C4-2B (cell line): ENCODE measurements around the gene CDC14A.

Experiments
- H3K27ac ChIP-seq: fragments of 450-650 bp; 2 replicates; pipeline ENCODE4 v1.5.1; 2017
- ZFX ChIP-seq: fragments of 450-650 bp; IDR thresholded peaks from 2 replicates; pipeline ENCODE4 v1.6.1; 2017
- TF ChIP-seq, protein P1 (sequence below): fragments of 450-650 bp; conservative IDR thresholded peaks from 2 replicates; pipeline ENCODE4 v1.5.1; 2017; ENCODE audit warnings: mild to moderate bottlenecking

Gene CDC14A, protein sequence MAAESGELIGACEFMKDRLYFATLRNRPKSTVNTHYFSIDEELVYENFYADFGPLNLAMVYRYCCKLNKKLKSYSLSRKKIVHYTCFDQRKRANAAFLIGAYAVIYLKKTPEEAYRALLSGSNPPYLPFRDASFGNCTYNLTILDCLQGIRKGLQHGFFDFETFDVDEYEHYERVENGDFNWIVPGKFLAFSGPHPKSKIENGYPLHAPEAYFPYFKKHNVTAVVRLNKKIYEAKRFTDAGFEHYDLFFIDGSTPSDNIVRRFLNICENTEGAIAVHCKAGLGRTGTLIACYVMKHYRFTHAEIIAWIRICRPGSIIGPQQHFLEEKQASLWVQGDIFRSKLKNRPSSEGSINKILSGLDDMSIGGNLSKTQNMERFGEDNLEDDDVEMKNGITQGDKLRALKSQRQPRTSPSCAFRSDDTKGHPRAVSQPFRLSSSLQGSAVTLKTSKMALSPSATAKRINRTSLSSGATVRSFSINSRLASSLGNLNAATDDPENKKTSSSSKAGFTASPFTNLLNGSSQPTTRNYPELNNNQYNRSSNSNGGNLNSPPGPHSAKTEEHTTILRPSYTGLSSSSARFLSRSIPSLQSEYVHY

DNA sequence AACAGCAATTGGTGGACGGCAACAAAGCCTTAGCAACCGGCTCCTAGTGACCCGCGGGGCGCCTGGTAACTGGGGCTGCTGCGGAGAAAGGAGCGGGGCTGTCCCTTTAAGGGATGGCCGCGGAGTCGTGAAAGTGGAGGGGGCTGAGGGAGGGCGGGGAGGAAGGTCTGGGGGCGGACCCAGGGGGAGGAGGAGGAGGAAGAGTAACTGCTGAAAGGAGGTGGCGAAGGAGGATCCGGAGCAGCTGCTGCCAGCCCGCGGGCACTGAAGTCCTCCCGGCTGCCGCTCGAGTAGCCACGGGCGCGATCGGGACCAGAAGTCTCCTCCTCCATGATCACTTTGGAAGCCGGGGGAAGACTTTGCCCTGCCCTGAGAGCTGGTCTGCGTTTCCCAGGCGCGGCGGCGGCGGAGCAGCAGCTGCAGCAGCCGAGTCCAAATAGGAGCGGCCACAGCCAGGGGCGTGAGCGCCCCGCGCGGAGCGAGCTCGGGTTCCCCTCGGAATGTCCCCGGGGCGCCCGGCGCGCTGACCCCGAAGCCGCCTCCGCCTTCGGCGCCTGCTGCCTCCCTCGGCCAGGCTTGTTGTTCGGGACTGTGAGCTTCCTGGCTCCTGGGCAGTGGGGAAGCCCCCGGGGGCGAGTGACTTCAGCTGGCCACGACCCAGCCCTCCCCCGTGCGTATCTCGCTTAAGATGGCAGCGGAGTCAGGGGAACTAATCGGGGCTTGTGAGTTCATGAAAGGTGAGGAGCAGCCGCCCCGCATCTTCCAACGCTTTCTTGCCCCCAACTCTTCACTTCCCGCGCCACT is at the start of gene CDC14A:
TSS of gene CDC14A (plus strand) at position 240 of the 804 bp plus-strand sequence. CDS start at position 689, 449 bp downstream.
- peak within 1 kb of the TSS; percentile 77 for H3K27ac ChIP-seq
- no peak for TF ChIP-seq ZFX
- TF ChIP-seq, protein P1, sequence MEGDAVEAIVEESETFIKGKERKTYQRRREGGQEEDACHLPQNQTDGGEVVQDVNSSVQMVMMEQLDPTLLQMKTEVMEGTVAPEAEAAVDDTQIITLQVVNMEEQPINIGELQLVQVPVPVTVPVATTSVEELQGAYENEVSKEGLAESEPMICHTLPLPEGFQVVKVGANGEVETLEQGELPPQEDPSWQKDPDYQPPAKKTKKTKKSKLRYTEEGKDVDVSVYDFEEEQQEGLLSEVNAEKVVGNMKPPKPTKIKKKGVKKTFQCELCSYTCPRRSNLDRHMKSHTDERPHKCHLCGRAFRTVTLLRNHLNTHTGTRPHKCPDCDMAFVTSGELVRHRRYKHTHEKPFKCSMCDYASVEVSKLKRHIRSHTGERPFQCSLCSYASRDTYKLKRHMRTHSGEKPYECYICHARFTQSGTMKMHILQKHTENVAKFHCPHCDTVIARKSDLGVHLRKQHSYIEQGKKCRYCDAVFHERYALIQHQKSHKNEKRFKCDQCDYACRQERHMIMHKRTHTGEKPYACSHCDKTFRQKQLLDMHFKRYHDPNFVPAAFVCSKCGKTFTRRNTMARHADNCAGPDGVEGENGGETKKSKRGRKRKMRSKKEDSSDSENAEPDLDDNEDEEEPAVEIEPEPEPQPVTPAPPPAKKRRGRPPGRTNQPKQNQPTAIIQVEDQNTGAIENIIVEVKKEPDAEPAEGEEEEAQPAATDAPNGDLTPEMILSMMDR, result no peak

DNA sequence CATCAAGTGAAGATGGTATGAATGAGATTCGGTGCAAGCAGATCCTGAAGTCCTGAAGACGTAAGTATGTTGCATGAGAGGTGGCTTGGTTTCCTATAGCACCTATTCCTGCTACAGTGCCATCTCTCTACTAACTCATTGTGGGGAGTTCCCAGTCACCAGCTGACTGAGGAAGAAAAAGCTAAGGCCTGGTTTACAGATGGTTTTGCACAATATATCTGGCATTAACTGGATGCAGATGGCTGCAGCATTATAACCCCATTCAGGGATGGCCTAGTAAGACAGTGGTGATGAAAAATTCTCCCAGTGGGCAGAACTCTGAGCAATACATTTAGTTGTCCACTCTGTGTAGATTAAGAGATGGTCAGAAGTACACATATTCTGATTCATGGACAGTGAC is 49.6 kb upstream of the CDC14A start:
- no peak overlapping the region for H3K27ac ChIP-seq
- TF ChIP-seq, protein P1, result no peak
- no peak for TF ChIP-seq ZFX

DNA sequence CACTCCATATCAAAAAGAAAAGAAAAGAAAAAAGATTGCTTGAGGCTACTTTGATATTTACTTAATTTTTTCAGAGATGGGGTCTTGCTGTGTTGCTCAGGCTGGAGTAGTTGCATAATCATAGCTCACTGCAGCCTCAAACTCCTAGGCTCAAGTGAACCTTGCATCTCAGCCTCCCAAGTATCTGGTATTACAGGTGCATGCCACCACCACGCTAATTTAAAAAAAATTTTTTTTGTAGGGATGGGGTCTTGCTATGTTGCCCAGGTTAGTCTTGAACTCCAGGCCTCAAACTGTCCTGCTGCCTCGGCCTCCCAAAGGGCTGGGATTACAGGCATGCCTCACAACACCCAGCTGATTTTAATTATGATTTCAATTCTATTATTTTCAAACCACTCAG is 48.1 kb upstream of the CDC14A start:
- H3K27ac ChIP-seq, result no peak overlapping the region
- TF ChIP-seq, protein P1, result no peak
- TF ChIP-seq ZFX, result no peak

DNA sequence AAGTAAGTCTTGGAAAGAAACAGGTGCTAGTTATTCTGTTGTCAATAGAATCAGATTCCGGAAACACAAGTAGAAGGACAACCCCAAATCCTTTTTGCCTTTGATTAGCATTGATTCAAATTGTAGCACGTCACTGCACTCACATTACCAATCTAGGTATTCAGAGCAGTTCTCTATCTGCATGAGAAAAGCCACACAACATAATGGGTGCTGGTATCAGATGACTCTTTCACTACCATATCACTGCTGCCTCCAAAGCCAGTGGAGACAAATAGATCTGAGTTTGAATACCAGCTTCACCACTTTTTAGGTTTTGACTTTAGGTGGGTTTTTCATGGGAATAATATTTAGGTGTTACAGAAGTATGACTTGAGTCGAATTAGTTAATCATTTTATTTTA is 47.4 kb upstream of the CDC14A start:
- H3K27ac ChIP-seq, result no peak overlapping the region
- TF ChIP-seq, protein P1, result no peak
- no peak for TF ChIP-seq ZFX

DNA sequence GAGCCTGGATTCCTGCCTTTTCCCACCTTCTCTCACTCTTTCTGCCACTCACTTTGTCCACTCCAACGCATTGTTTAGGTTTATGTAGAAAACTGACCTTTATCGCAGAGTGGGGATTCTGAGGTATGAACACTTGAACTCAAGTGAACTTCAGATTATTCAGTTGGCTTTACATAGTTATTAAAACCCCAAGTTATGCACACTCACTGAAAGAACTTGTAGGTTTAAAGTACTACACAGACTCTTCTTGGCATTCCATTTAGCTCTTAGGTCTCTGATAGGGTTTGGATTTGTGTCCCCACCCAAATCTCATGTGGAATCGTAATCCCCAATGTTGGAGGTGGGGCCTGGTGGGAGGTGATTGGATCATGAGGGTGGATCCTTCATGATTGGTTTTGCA is 46.4 kb upstream of the CDC14A start:
- no peak overlapping the region for H3K27ac ChIP-seq
- TF ChIP-seq, protein P1, result no peak
- no peak for TF ChIP-seq ZFX

DNA sequence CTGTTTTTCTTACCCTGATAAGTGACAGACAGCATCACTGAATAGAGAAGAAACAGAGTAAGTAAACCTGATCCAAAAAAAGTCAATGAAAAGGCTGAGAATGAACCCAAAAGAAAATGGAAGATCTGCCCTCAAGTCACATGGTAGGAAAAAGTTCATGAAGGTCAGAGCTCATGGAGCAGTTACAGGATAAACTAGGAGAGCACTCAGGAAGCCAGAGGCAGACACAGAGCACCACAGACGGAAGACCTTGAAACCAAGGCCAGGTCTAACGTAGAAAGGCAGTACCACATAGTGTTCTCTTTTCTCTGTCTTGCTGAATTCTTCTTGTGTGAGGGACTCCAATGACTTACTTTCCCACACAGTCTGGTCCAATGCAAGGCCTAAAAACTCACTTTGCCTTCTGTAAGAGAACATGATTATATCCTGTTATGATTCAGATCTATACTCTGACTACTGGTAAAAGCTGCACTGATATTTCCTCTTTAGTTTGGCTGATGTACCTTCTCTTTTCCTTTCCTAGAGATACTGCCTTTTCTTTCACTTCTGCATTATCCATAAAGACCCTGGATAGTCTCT is 45.5 kb upstream of the CDC14A start:
- H3K27ac ChIP-seq, result no peak overlapping the region
- TF ChIP-seq, protein P1, result no peak
- TF ChIP-seq ZFX, result no peak
